ENCODE data around the gene LGR5. TPM values are rescaled to one million over a fixed set of nuclear protein-coding genes. Genes with fewer than 3 reads are reported as not detected.

Gene LGR5
- polyA plus RNA-seq, 1 donor (not counting 4 experiments of a cell fraction or from before 2014, with no cell fraction given): 0.05 TPM

DNA sequence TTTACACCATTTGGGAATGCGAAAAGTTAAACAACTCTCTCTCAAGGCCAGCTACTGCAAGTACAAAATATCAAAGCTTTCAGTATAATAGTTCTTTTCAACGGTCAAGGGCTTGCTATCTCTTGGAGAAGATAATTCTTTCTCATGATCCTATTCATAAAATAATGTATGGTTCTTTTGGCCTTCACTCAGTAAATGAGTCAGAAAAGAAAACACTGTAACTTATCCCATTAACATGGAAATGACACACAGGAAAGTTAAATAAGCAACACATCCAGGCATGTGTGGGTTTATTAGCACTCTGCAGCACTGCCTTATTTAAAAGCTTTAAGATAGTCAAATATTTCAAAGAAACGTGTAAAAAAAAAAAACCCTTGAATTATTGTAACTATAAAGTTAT is 187.2 kb downstream of the LGR5 start:
- Histone ChIP-seq H3K79me2 (ENCODE audit: control insufficient read depth, insufficient read depth, low read length) (peaks cover 3% of the 10 kb centered on the region), H3K27ac (ENCODE audit: control insufficient read depth, insufficient read depth, low read length) (no peak overlapping the region), H3K9me3 (ENCODE audit: control insufficient read depth, low read depth, low read length) (no peaks in the 10 kb centered on the region), H3K36me3 (ENCODE audit: control insufficient read depth in 2 of 2, extremely low read depth in 1 of 2, insufficient read depth in 2 of 2, low read length in 2 of 2) (peaks cover 17 to 24% of the 10 kb centered on the region in 2 experiments), H4K20me1 (ENCODE audit: control insufficient read depth, extremely low read depth, insufficient read depth, low read length) (no peaks in the 10 kb centered on the region), H3K27me3 (ENCODE audit: control insufficient read depth, extremely low read depth, insufficient read depth, low read length) (no peaks in the 10 kb centered on the region), H3K9ac (ENCODE audit: control insufficient read depth, extremely low read depth, insufficient read depth, low read length) (no peak overlapping the region), H3K9me1 (ENCODE audit: control insufficient read depth, extremely low read depth, insufficient read depth, low read length) (no peaks in the 10 kb centered on the region), H2AFZ (ENCODE audit: control insufficient read depth, low read length) (no peak overlapping the region), H3K4me3 (ENCODE audit: control insufficient read depth in 2 of 3, extremely low read depth in 1 of 3, insufficient read depth in 2 of 3, low read depth in 1 of 3, low read length in 3 of 3) (no peak overlapping the region), H3K4me2 (ENCODE audit: control insufficient read depth, extremely low read depth, insufficient read depth, low read depth, low read length) (no peak overlapping the region), H3K4me1 (ENCODE audit: control insufficient read depth, extremely low read depth, insufficient read depth, low read length) (no peaks in the 10 kb centered on the region)
- no peak for FAIRE-seq
- dilution Hi-C loops (cut with MboI; ENCODE audit: extremely low pct_ligation_motif_present, low sequenced_read_pairs): no loop called here
- no peak for TF ChIP-seq EZH2 (IDR thresholded peaks at IDR 0.05; ENCODE audit: low read length)
- TF ChIP-seq, protein P1, sequence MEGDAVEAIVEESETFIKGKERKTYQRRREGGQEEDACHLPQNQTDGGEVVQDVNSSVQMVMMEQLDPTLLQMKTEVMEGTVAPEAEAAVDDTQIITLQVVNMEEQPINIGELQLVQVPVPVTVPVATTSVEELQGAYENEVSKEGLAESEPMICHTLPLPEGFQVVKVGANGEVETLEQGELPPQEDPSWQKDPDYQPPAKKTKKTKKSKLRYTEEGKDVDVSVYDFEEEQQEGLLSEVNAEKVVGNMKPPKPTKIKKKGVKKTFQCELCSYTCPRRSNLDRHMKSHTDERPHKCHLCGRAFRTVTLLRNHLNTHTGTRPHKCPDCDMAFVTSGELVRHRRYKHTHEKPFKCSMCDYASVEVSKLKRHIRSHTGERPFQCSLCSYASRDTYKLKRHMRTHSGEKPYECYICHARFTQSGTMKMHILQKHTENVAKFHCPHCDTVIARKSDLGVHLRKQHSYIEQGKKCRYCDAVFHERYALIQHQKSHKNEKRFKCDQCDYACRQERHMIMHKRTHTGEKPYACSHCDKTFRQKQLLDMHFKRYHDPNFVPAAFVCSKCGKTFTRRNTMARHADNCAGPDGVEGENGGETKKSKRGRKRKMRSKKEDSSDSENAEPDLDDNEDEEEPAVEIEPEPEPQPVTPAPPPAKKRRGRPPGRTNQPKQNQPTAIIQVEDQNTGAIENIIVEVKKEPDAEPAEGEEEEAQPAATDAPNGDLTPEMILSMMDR (optimal IDR thresholded peaks at IDR 0.05 in 1 of 3, IDR thresholded peaks at IDR 0.05 in 1 of 3, conservative IDR thresholded peaks at IDR 0.05 in 1 of 3; ENCODE audit: extremely low read depth in 1 of 3, insufficient read depth in 2 of 3, low read length in 3 of 3): no peak
- no peak for DNase-seq (ENCODE audit: low read depth, low spot score)

DNA sequence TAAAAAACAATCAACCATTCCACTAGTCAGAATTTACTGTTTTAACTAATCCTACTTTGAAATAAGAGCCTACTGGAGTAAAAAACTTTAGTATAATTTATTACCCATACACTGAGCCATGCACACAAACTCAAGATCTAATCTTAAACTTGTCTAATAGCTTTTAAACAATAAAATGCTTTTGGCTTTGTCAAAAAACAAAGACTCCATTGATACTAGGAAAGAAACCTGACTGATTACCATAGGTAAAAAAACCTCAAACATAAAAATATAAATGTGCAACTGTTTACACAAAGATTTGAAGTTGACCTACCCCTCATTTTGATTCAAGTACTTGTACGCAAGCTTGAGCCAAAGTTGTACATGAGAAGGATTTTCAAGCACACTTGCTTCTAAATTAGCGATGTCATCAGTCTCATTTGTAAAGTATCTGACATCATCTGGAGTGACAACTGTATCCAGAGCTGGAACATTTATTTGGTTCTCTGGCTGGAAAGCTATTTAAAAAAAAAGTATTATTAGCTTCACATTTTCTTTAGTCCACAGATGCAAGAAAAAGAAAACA is 187.9 kb downstream of the LGR5 start:
- no peaks in the 10 kb centered on the region for H4K20me1 ChIP-seq (ENCODE audit: control insufficient read depth, extremely low read depth, insufficient read depth, low read length)
- DNase-seq (ENCODE audit: low read depth, low spot score): no peak
- TF ChIP-seq, protein P1 (optimal IDR thresholded peaks at IDR 0.05 in 1 of 3, IDR thresholded peaks at IDR 0.05 in 1 of 3, conservative IDR thresholded peaks at IDR 0.05 in 1 of 3; ENCODE audit: extremely low read depth in 1 of 3, insufficient read depth in 2 of 3, low read length in 3 of 3): no peak
- no peak for TF ChIP-seq EZH2 (IDR thresholded peaks at IDR 0.05; ENCODE audit: low read length)

More for the DNA sequence above, 187.9 kb downstream of the LGR5 start:
- no peak overlapping the region for H3K9ac ChIP-seq (ENCODE audit: control insufficient read depth, extremely low read depth, insufficient read depth, low read length)
- H3K9me1 ChIP-seq (ENCODE audit: control insufficient read depth, extremely low read depth, insufficient read depth, low read length): no peaks in the 10 kb centered on the region
- H3K4me1 ChIP-seq (ENCODE audit: control insufficient read depth, extremely low read depth, insufficient read depth, low read length): no peaks in the 10 kb centered on the region
- no peak overlapping the region for H3K27ac ChIP-seq (ENCODE audit: control insufficient read depth, insufficient read depth, low read length)
- no peak overlapping the region for H3K4me3 ChIP-seq (ENCODE audit: control insufficient read depth in 2 of 3, extremely low read depth in 1 of 3, insufficient read depth in 2 of 3, low read depth in 1 of 3, low read length in 3 of 3)
- H2AFZ ChIP-seq (ENCODE audit: control insufficient read depth, low read length): no peak overlapping the region
- no peak for FAIRE-seq
- no peaks in the 10 kb centered on the region for H3K27me3 ChIP-seq (ENCODE audit: control insufficient read depth, extremely low read depth, insufficient read depth, low read length)
- H3K79me2 ChIP-seq (ENCODE audit: control insufficient read depth, insufficient read depth, low read length): no peaks in the 10 kb centered on the region
- dilution Hi-C loops (cut with MboI; ENCODE audit: extremely low pct_ligation_motif_present, low sequenced_read_pairs): no loop called here
- peaks cover 15 to 24% of the 10 kb centered on the region in 2 experiments for H3K36me3 ChIP-seq (ENCODE audit: control insufficient read depth in 2 of 2, extremely low read depth in 1 of 2, insufficient read depth in 2 of 2, low read length in 2 of 2)
- no peaks in the 10 kb centered on the region for H3K9me3 ChIP-seq (ENCODE audit: control insufficient read depth, low read depth, low read length)
- H3K4me2 ChIP-seq (ENCODE audit: control insufficient read depth, extremely low read depth, insufficient read depth, low read depth, low read length): no peak overlapping the region

Other genes with a start within 250 kb of the LGR5 start
- gene ZFC3H1, start 224.1 kb downstream of the LGR5 start, polyA plus RNA-seq: 20.3 to 56.3 TPM (median 39.3 TPM) in 3 replicates
- gene THAP2, start 224.5 kb downstream of the LGR5 start, polyA plus RNA-seq: 1.2 to 4.4 TPM (median 2.7 TPM) in 3 replicates
- gene TMEM19, start 246.3 kb downstream of the LGR5 start, polyA plus RNA-seq: 25.4 to 38.8 TPM (median 36.5 TPM) in 3 replicates